Stimulated activated naive CD8-positive, alpha-beta T cell treated with anti-CD3 and anti-CD28 coated beads, Interleukin-15, Interleukin-2, amounts not matched to agents 100 ng/mL and 50 ng/mL, for 24 hours (primary cell): ENCODE results near the gene SLC9A9.

Source experiments
- H3K27ac Mint-ChIP-seq: one replicate; pipeline ENCODE4 v1.8.0; 2021; ENCODE audit warnings: mild to moderate bottlenecking, mixed read lengths
- H3K27me3 Mint-ChIP-seq: one replicate; pipeline ENCODE4 v1.8.0; 2021; ENCODE audit warnings: mixed read lengths
- H3K36me3 Mint-ChIP-seq: one replicate; pipeline ENCODE4 v1.8.0; 2021; ENCODE audit warnings: low read depth, mixed read lengths
- H3K4me1 Mint-ChIP-seq: one replicate; pipeline ENCODE4 v1.8.0; 2021; ENCODE audit warnings: low read depth, mixed read lengths
- H3K4me3 Mint-ChIP-seq: one replicate; pipeline ENCODE4 v1.8.0; 2021; ENCODE audit warnings: mild to moderate bottlenecking, mixed read lengths
- H3K9me3 Mint-ChIP-seq: one replicate; pipeline ENCODE4 v1.8.0; 2021; ENCODE audit warnings: mixed read lengths

Gene SLC9A9

GRCh38 chr3:143256416-143256815 is 591.9 kb downstream of the SLC9A9 start:
- H3K27me3 Mint-ChIP-seq = no peaks in the 10 kb centered on the region
- no peak overlapping the region for H3K27ac Mint-ChIP-seq
- H3K36me3 Mint-ChIP-seq = no peaks in the 10 kb centered on the region
- H3K9me3 Mint-ChIP-seq = no peaks in the 10 kb centered on the region
- H3K4me3 Mint-ChIP-seq = no peak overlapping the region
- no peaks in the 10 kb centered on the region for H3K4me1 Mint-ChIP-seq

GRCh38 chr3:143255739-143256138 is 592.5 kb downstream of the SLC9A9 start:
- Mint-ChIP-seq H3K27ac (no peak overlapping the region), H3K27me3 (no peaks in the 10 kb centered on the region), H3K4me3 (no peak overlapping the region), H3K4me1 (no peaks in the 10 kb centered on the region), H3K9me3 (no peaks in the 10 kb centered on the region), H3K36me3 (no peaks in the 10 kb centered on the region)

GRCh38 chr3:143252931-143253330 is 595.3 kb downstream of the SLC9A9 start:
- no peaks in the 10 kb centered on the region for H3K36me3 Mint-ChIP-seq
- no peak overlapping the region for H3K27ac Mint-ChIP-seq
- H3K4me1 Mint-ChIP-seq = no peaks in the 10 kb centered on the region
- H3K4me3 Mint-ChIP-seq = no peak overlapping the region
- H3K9me3 Mint-ChIP-seq = no peaks in the 10 kb centered on the region
- H3K27me3 Mint-ChIP-seq = no peaks in the 10 kb centered on the region

- no peak overlapping the region for H3K4me3 Mint-ChIP-seq
- H3K27ac Mint-ChIP-seq = no peak overlapping the region
- no peaks in the 10 kb centered on the region for H3K4me1 Mint-ChIP-seq
- H3K9me3 Mint-ChIP-seq = no peaks in the 10 kb centered on the region
- no peaks in the 10 kb centered on the region for H3K27me3 Mint-ChIP-seq
- H3K36me3 Mint-ChIP-seq = no peaks in the 10 kb centered on the region
These were observed 599.3 kb downstream of the SLC9A9 start for GRCh38 chr3:143249014-143249413.

GRCh38 chr3:143247073-143247472 is 601.2 kb downstream of the SLC9A9 start:
- Mint-ChIP-seq H3K4me3 (no peak overlapping the region), H3K4me1 (no peaks in the 10 kb centered on the region), H3K27me3 (no peaks in the 10 kb centered on the region), H3K9me3 (no peaks in the 10 kb centered on the region), H3K27ac (no peak overlapping the region), H3K36me3 (no peaks in the 10 kb centered on the region)

- Mint-ChIP-seq H3K27me3 (no peaks in the 10 kb centered on the region), H3K36me3 (no peaks in the 10 kb centered on the region), H3K9me3 (no peaks in the 10 kb centered on the region), H3K27ac (no peak overlapping the region), H3K4me3 (no peak overlapping the region), H3K4me1 (peaks cover 5% of the 10 kb centered on the region)
These were observed 602.6 kb downstream of the SLC9A9 start for GRCh38 chr3:143245692-143246091.

- Mint-ChIP-seq H3K4me1 (peaks cover 8% of the 10 kb centered on the region), H3K36me3 (no peaks in the 10 kb centered on the region), H3K27ac (no peak overlapping the region), H3K27me3 (no peaks in the 10 kb centered on the region), H3K9me3 (no peaks in the 10 kb centered on the region), H3K4me3 (no peak overlapping the region)
These were observed 603.7 kb downstream of the SLC9A9 start for GRCh38 chr3:143244516-143245063.

GRCh38 chr3:143243686-143244085 is 604.6 kb downstream of the SLC9A9 start:
- H3K27me3 Mint-ChIP-seq = no peaks in the 10 kb centered on the region
- H3K4me3 Mint-ChIP-seq = no peak overlapping the region
- no peak overlapping the region for H3K27ac Mint-ChIP-seq
- H3K36me3 Mint-ChIP-seq = no peaks in the 10 kb centered on the region
- no peaks in the 10 kb centered on the region for H3K9me3 Mint-ChIP-seq
- peaks cover 8% of the 10 kb centered on the region for H3K4me1 Mint-ChIP-seq

GRCh38 chr3:143242691-143243090 is 605.6 kb downstream of the SLC9A9 start:
- H3K36me3 Mint-ChIP-seq = no peaks in the 10 kb centered on the region
- H3K27ac Mint-ChIP-seq = no peak overlapping the region
- H3K4me1 Mint-ChIP-seq = peaks cover 8% of the 10 kb centered on the region
- H3K9me3 Mint-ChIP-seq = no peaks in the 10 kb centered on the region
- no peak overlapping the region for H3K4me3 Mint-ChIP-seq
- H3K27me3 Mint-ChIP-seq = no peaks in the 10 kb centered on the region

- H3K4me3 Mint-ChIP-seq = no peak overlapping the region
- H3K9me3 Mint-ChIP-seq = no peaks in the 10 kb centered on the region
- H3K36me3 Mint-ChIP-seq = no peaks in the 10 kb centered on the region
- H3K27me3 Mint-ChIP-seq = no peaks in the 10 kb centered on the region
- H3K4me1 Mint-ChIP-seq = peaks cover 13% of the 10 kb centered on the region
- H3K27ac Mint-ChIP-seq = no peak overlapping the region
These were observed 606.2 kb downstream of the SLC9A9 start for GRCh38 chr3:143242101-143242500.

- Mint-ChIP-seq H3K36me3 (no peaks in the 10 kb centered on the region), H3K27me3 (no peaks in the 10 kb centered on the region), H3K4me1 (peaks cover 17% of the 10 kb centered on the region), H3K4me3 (no peak overlapping the region), H3K27ac (no peak overlapping the region), H3K9me3 (no peaks in the 10 kb centered on the region)
These were observed 606.8 kb downstream of the SLC9A9 start for GRCh38 chr3:143241481-143241951.

- Mint-ChIP-seq H3K27me3 (no peaks in the 10 kb centered on the region), H3K9me3 (peaks cover 3% of the 10 kb centered on the region)
These were observed 607.4 kb downstream of the SLC9A9 start for GRCh38 chr3:143240886-143241285.

GRCh38 chr3:143239031-143239430 is 609.2 kb downstream of the SLC9A9 start:
- Mint-ChIP-seq H3K9me3 (peaks cover 3% of the 10 kb centered on the region), H3K27me3 (no peaks in the 10 kb centered on the region), H3K4me1 (peaks cover 24% of the 10 kb centered on the region), H3K36me3 (no peaks in the 10 kb centered on the region), H3K27ac (no peak overlapping the region), H3K4me3 (no peak overlapping the region)

More at GRCh38 chr3:143240886-143241285, 607.4 kb downstream of the SLC9A9 start:
- no peaks in the 10 kb centered on the region for H3K36me3 Mint-ChIP-seq
- H3K4me3 Mint-ChIP-seq = no peak overlapping the region
- no peak overlapping the region for H3K27ac Mint-ChIP-seq
- peaks cover 23% of the 10 kb centered on the region for H3K4me1 Mint-ChIP-seq

GRCh38 chr3:143237077-143237627 is 611.1 kb downstream of the SLC9A9 start:
- Mint-ChIP-seq H3K36me3 (no peaks in the 10 kb centered on the region), H3K4me3 (no peak overlapping the region), H3K4me1 (peaks cover 24% of the 10 kb centered on the region), H3K27me3 (no peaks in the 10 kb centered on the region), H3K9me3 (peaks cover 3% of the 10 kb centered on the region), H3K27ac (peak overlapping the region; percentile 9)

- Mint-ChIP-seq H3K27me3 (no peaks in the 10 kb centered on the region), H3K9me3 (peaks cover 3% of the 10 kb centered on the region), H3K4me3 (no peak overlapping the region), H3K27ac (peak overlapping the region; percentile 62), H3K4me1 (peaks cover 24% of the 10 kb centered on the region), H3K36me3 (no peaks in the 10 kb centered on the region)
These were observed 611.9 kb downstream of the SLC9A9 start for GRCh38 chr3:143236226-143236964.
